AG09309 (cell line): ENCODE measurements around the gene GTF3C5.

ENCODE experiments used
- DNase-seq: peaks from one replicate; pipeline ENCODE4 v3.0.0-alpha.2; 2010; ENCODE audit warnings: low read depth
- H3K4me3 ChIP-seq: 2 replicates; pipeline ENCODE4 v1.5.1; 2011; ENCODE audit warnings: mild to moderate bottlenecking, low read depth, low read length, moderate library complexity; ENCODE audit not compliant: control insufficient read depth
- CTCF ChIP-seq: IDR thresholded peaks from 2 replicates; pipeline ENCODE4 v1.5.1; 2011; ENCODE audit warnings: mild to moderate bottlenecking, low read depth, low read length, inconsistent platforms; ENCODE audit not compliant: insufficient read depth, control insufficient read depth; ENCODE audit errors: missing control alignments

The GTF3C5 gene

GRCh38 chr9:133086894-133087293 lies 56.1 kb downstream of the GTF3C5 start:
- TF ChIP-seq CTCF: no peak
- H3K4me3 ChIP-seq: no peak overlapping the region
- DNase-seq: no peak

- no peak for DNase-seq
- no peak overlapping the region for H3K4me3 ChIP-seq
- TF ChIP-seq CTCF: no peak
Observed at GRCh38 chr9:133087429-133088145, 56.8 kb downstream of the GTF3C5 start.

- TF ChIP-seq CTCF: no peak
- H3K4me3 ChIP-seq: no peak overlapping the region
- DNase-seq: no peak
Observed at GRCh38 chr9:133088146-133088750, 57.5 kb downstream of the GTF3C5 start.

- DNase-seq: no peak
- H3K4me3 ChIP-seq: no peak overlapping the region
- no peak for TF ChIP-seq CTCF
Observed at GRCh38 chr9:133088756-133089155, 58.0 kb downstream of the GTF3C5 start.

GRCh38 chr9:133089271-133089671 lies 58.5 kb downstream of the GTF3C5 start:
- no peak for DNase-seq
- no peak overlapping the region for H3K4me3 ChIP-seq
- TF ChIP-seq CTCF: no peak

GRCh38 chr9:133090187-133090586 lies 59.4 kb downstream of the GTF3C5 start:
- TF ChIP-seq CTCF: no peak
- DNase-seq: no peak
- H3K4me3 ChIP-seq: no peak overlapping the region
